ENCODE results near the gene MKS1.

Gene MKS1

GRCh38 chr17:58219007-58219788 is at the start of gene MKS1:
TSS of gene MKS1 (minus strand) at chr17:58219255. CDS start at chr17:58219230, 25 bp downstream.
- DNase-seq (ENCODE audit: low read depth): peak; percentile 94

- no peak for DNase-seq (ENCODE audit: low read depth)
Measured at GRCh38 chr17:58268326-58268725, 49.3 kb upstream of the MKS1 start.

DNA sequence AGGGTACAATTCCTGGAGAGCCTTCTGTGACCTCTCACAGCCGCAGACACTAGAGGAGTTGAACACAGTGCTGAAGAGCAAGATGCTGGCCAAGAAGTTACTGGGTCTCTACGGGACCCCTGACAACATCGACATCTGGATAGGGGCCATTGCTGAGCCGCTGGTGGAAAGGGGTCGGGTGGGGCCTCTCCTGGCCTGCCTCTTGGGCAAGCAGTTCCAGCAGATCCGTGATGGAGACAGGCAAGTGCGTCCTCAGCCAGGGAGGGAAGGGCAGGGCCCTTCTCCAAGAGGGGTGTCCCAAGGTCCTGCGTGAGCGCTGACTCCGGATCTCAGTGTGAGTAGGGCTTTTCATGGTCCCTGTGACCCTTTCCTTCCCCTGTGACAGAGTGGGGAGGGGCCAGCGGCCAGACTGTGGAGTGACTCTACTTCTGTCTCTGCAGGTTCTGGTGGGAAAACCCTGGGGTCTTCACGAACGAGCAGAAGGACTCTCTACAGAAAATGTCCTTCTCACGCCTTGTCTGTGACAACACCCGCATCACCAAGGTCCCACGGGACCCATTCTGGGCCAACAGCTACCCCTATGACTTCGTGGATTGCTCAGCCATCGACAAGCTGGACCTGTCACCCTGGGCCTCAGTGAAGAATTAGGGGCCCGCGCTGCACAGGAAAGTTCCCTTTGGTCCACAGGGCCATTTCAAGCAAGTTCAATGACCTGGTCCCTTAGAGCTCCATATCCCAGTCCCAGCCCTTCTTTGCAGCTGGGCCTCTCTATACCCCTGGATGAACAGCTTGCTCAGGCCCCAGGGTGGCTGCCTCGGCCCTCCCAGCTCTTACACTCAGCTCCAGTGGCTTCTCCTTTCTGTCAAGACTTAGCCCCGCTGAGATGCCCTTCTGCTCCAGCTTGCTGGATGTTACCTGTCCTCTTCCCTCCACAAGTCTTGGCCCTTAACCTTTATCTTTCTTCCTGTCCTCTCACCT is 48.6 kb upstream of the MKS1 start:
- no peak for DNase-seq (ENCODE audit: low read depth)

GRCh38 chr17:58265902-58266875 is 47.1 kb upstream of the MKS1 start:
- no peak for DNase-seq (ENCODE audit: low read depth)

DNA sequence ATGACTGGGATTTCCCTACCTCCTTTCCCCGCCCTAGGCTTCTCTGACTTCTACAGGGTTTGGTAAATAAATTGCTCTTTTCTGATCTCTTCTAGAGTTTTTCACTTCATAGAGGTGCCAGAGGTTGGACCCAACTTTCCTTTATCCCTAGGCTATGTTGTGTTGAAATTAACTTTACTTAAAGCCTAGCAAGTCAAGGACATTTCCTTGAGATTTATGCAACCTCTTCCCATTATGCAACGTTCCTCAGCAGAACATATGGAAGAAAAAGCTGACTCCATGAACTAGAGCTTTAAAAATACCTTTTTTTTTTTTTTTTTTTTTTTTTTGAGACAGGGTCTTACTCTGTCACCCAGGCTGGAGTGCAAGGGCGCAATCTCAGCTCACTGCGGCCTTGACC is 46.2 kb upstream of the MKS1 start:
- DNase-seq (ENCODE audit: low read depth): no peak

GRCh38 chr17:58264407-58265103 is 45.5 kb upstream of the MKS1 start:
- DNase-seq (ENCODE audit: low read depth): no peak

DNA sequence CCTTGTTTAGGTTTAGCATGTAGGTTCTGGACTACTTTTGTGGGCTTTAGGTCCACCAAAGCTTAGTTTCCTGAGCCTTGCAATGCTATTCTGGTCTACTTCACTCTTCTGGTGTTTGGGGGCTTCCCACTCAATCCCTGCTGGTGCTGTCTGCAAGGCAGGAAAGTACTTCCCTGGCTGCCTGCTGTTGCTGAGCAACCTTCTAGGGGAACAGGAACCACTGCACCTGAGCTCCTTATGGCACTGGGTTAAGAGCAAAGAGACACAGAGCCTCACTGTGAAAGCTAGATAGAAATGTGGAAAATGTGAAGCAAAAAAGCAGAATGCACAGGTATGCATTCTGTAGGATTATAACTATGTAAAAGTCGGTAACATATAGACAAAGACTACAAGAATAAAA is 44.7 kb upstream of the MKS1 start:
- DNase-seq (ENCODE audit: low read depth): no peak

- no peak for DNase-seq (ENCODE audit: low read depth)
Measured at GRCh38 chr17:58262149-58262548, 43.1 kb upstream of the MKS1 start.

GRCh38 chr17:58254803-58255202 is 35.7 kb upstream of the MKS1 start:
- DNase-seq (ENCODE audit: low read depth): no peak

- no peak for DNase-seq (ENCODE audit: low read depth)
Measured at GRCh38 chr17:58253082-58253481, 34.0 kb upstream of the MKS1 start.

DNA sequence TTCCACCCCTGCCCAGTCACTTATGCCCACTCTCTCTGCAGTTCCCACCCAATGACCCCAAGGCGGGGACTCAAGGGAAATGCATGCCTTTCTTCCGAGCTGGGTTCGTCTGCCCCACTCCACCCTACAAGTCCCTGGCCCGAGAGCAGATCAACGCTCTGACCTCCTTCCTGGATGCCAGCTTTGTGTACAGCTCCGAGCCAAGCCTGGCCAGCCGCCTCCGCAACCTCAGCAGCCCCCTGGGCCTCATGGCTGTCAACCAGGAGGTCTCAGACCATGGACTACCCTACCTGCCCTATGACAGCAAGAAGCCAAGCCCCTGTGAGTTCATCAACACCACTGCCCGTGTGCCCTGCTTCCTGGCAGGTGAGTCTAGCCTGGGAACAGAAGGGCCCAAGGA is 33.1 kb upstream of the MKS1 start:
- no peak for DNase-seq (ENCODE audit: low read depth)

DNA sequence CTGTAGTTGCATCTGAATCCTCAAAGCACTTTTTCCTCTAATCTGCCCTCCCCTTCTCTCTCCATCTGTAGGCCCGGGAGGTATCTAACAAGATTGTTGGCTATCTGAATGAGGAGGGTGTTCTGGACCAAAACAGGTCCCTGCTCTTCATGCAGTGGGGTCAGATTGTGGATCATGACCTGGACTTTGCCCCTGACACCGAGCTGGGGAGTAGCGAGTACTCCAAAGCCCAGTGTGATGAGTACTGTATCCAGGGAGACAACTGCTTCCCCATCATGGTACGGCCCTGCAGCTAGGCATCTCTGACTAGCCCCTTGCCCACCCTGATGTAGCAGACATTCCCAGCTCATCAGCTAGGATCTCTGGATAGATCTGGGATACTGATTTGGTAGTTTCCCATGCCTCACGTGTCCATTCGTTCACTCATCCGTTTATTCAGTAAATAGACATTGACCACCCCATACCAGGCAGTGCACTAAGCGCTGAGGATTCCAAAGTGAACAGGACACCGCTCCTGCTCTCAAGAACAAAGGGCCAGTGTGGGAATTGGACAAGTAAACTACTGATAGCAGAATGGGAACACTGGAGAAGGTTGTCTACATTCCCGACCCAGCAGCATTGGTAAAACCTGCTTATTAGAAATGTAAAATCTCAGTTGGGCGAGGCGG is 31.4 kb upstream of the MKS1 start:
- no peak for DNase-seq (ENCODE audit: low read depth)

DNA sequence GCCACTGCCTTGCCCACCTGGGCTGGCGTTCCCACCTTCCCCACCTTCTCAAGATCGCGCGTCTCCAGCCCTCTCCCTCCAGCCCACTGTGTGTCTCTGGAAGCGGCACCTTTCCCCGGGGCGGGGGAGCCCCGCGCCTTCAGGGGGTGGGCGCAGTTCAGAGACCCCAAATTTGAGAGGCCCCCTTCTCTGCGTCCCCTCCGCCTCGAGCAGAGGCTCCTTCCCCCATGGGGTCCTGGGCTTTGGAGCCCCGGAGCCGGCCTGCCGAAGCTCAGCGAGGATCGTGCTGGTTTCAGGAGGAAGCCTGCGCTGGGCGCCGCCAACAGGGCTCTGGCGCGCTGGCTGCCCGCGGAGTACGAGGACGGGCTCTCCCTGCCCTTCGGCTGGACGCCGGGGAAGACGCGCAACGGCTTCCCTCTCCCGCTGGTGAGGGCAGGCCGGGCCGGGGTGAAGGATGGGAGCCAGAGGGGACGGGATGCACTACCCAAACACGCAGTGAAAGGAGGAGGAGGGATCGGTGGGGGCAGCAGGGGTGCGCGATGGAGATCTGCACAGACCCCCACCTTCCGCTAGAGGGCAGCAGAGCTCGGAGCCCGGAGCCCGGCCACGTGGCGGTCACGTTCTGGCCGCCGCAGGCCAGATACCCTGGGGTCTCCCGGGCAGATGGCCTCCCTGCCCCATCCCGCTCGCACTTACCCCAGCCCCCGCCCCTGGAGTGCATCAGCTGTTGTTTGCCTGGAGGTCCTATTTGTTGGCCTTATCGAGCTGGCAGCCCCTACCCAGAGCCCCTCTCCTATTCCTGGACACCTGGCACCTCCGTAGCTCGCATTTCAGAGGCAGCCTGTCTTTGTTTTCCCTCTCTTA is 30.4 kb upstream of the MKS1 start:
- peak; percentile 53 for DNase-seq (ENCODE audit: low read depth)

GRCh38 chr17:58248955-58249269 is 29.9 kb upstream of the MKS1 start:
- no peak for DNase-seq (ENCODE audit: low read depth)

GRCh38 chr17:58247511-58248363 is 28.7 kb upstream of the MKS1 start:
- DNase-seq (ENCODE audit: low read depth): no peak

GRCh38 chr17:58246781-58247180 is 27.7 kb upstream of the MKS1 start:
- DNase-seq (ENCODE audit: low read depth): no peak

GRCh38 chr17:58246104-58246740 is 27.2 kb upstream of the MKS1 start:
- DNase-seq (ENCODE audit: low read depth): no peak

GRCh38 chr17:58245428-58246103 is 26.5 kb upstream of the MKS1 start:
- DNase-seq (ENCODE audit: low read depth): no peak

Data from activated T-helper 1 cell treated with Interleukin-2 at 50 U/mL for 16 hours (primary cell).